Activated T-helper 17 cell treated with anti-CD3 and anti-CD28 coated beads, Interleukin-2, amount 50 U/mL, for 72 hours (primary cell): Measurements from ENCODE around the gene ZPLD1. TPM values are rescaled to one million over a fixed set of nuclear protein-coding genes. Genes with fewer than 3 reads are reported as not detected.

Source experiments
- ATAC-seq: fragments of 150-1000 bp; cut with Tn5 transposase; replicated peaks from 2 replicates; pipeline ENCODE4 v1.10.0; 2021; ENCODE audit warnings: mild to moderate bottlenecking, moderate library complexity
- H3K27ac Mint-ChIP-seq: one replicate; pipeline ENCODE4 v1.8.0; 2022; ENCODE audit warnings: mixed read lengths
- H3K27me3 Mint-ChIP-seq: one replicate; pipeline ENCODE4 v1.8.0; 2022; ENCODE audit warnings: mixed read lengths
- H3K36me3 Mint-ChIP-seq: one replicate; pipeline ENCODE4 v1.8.0; 2022; ENCODE audit warnings: low read depth, mild to moderate bottlenecking, mixed read lengths
- H3K4me1 Mint-ChIP-seq: one replicate; pipeline ENCODE4 v1.8.0; 2022; ENCODE audit warnings: mixed read lengths
- H3K4me3 Mint-ChIP-seq: one replicate; pipeline ENCODE4 v1.8.0; 2022; ENCODE audit warnings: mild to moderate bottlenecking, mixed read lengths
- H3K9me3 Mint-ChIP-seq: one replicate; pipeline ENCODE4 v1.8.0; 2022; ENCODE audit warnings: mixed read lengths
- total RNA-seq, 2 donors: library from RNA; stranded (reverse); gene quantifications; one replicate each; pipeline ENCODE4 v1.2.3, GENCODE V29; 2022

ZPLD1 gene
- total RNA-seq, 2 donors from 2014 or later, result 0.11 TPM; not detected in 1

- no peaks in the 10 kb centered on the region for H3K9me3 Mint-ChIP-seq
- H3K4me1 Mint-ChIP-seq, result no peaks in the 10 kb centered on the region
- H3K27me3 Mint-ChIP-seq, result peaks cover 2% of the 10 kb centered on the region
- ATAC-seq, result no peak
- no peak overlapping the region for H3K27ac Mint-ChIP-seq
- H3K36me3 Mint-ChIP-seq, result no peaks in the 10 kb centered on the region
- no peak overlapping the region for H3K4me3 Mint-ChIP-seq
These were observed 45.3 kb downstream of the ZPLD1 start for GRCh38 chr3:102480139-102480538.

DNA sequence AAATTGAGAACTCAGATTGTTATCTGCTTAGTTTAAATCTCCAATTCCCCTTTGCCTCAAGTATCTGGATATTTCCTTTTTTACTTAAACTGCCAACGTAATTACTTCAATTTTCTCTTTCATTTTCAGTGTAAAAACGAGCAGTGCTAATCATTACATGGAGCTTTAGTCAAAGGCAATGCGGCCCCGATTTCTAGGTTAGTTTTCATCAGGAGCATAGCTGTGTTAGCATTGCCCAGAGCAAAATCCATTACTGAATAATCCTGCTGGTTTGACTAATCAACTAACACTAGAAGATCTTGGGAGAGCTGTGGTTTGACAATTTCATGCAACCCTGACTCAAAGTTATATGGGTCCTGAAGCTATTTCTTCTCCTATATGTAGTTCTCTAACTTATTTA, 46.2 kb downstream of the ZPLD1 start:
- H3K27ac Mint-ChIP-seq, result no peak overlapping the region
- no peak for ATAC-seq
- no peaks in the 10 kb centered on the region for H3K4me1 Mint-ChIP-seq
- H3K4me3 Mint-ChIP-seq, result no peak overlapping the region
- no peaks in the 10 kb centered on the region for H3K9me3 Mint-ChIP-seq
- peaks cover 5% of the 10 kb centered on the region for H3K27me3 Mint-ChIP-seq
- H3K36me3 Mint-ChIP-seq, result no peaks in the 10 kb centered on the region

GRCh38 chr3:102483556-102483955, 48.7 kb downstream of the ZPLD1 start:
- no peak for ATAC-seq

DNA sequence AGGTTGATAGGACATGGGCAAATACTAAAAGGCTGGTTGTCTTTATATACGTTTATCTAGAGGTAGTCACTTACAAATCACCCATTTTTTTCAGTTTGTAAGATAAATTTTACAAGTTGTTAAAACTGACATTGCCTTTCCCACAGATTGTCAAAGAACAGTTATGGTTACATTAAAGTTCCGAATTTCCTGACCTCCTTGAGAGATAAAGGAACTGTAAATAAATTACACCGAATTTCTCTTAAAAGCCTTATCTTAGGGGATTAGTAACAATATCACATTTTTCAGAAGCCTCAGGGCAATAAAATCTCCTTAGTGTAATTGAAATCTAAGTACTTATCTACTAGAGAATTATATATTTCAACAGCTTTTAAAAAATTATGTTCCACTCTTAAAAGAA, 49.5 kb downstream of the ZPLD1 start:
- no peak for ATAC-seq
- no peaks in the 10 kb centered on the region for H3K9me3 Mint-ChIP-seq
- H3K4me1 Mint-ChIP-seq, result no peaks in the 10 kb centered on the region
- no peaks in the 10 kb centered on the region for H3K36me3 Mint-ChIP-seq
- H3K27me3 Mint-ChIP-seq, result peaks cover 2% of the 10 kb centered on the region
- H3K27ac Mint-ChIP-seq, result no peak overlapping the region
- no peak overlapping the region for H3K4me3 Mint-ChIP-seq

More at GRCh38 chr3:102483556-102483955, 48.7 kb downstream of the ZPLD1 start:
- peaks cover 5% of the 10 kb centered on the region for H3K27me3 Mint-ChIP-seq
- H3K27ac Mint-ChIP-seq, result no peak overlapping the region
- no peak overlapping the region for H3K4me3 Mint-ChIP-seq
- H3K4me1 Mint-ChIP-seq, result no peaks in the 10 kb centered on the region
- no peaks in the 10 kb centered on the region for H3K9me3 Mint-ChIP-seq
- no peaks in the 10 kb centered on the region for H3K36me3 Mint-ChIP-seq

DNA sequence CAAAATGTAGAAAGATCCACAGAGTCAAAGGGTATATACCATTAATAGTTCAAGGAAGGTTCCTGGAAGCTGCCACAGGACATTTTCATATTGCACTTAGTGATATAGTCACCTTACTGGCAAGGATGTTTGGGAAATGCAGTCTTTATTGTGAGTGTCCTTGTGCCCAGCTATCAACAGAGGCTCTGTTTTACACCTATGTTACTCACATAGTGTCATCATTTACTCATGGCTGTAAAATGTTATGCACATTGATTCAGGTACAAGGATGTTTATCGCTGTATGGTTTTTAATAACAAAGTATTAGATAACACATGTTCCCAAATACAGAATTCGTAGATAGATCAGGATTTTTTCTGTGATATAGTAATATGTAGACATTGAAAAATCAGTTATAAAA, 50.9 kb downstream of the ZPLD1 start:
- H3K4me3 Mint-ChIP-seq, result no peak overlapping the region
- no peak for ATAC-seq
- no peaks in the 10 kb centered on the region for H3K36me3 Mint-ChIP-seq
- H3K27ac Mint-ChIP-seq, result no peak overlapping the region
- peaks cover 2% of the 10 kb centered on the region for H3K27me3 Mint-ChIP-seq
- no peaks in the 10 kb centered on the region for H3K4me1 Mint-ChIP-seq
- no peaks in the 10 kb centered on the region for H3K9me3 Mint-ChIP-seq

GRCh38 chr3:102488331-102488730, 53.5 kb downstream of the ZPLD1 start:
- Mint-ChIP-seq H3K9me3 (no peaks in the 10 kb centered on the region), H3K4me1 (no peaks in the 10 kb centered on the region), H3K27me3 (peaks cover 2% of the 10 kb centered on the region), H3K4me3 (no peak overlapping the region), H3K27ac (no peak overlapping the region), H3K36me3 (no peaks in the 10 kb centered on the region)
- no peak for ATAC-seq

- Mint-ChIP-seq H3K27ac (no peak overlapping the region), H3K4me3 (no peak overlapping the region), H3K9me3 (no peaks in the 10 kb centered on the region), H3K4me1 (no peaks in the 10 kb centered on the region), H3K36me3 (no peaks in the 10 kb centered on the region), H3K27me3 (peaks cover 4% of the 10 kb centered on the region)
- no peak for ATAC-seq
These were observed 57.5 kb downstream of the ZPLD1 start for GRCh38 chr3:102492300-102492699.

DNA sequence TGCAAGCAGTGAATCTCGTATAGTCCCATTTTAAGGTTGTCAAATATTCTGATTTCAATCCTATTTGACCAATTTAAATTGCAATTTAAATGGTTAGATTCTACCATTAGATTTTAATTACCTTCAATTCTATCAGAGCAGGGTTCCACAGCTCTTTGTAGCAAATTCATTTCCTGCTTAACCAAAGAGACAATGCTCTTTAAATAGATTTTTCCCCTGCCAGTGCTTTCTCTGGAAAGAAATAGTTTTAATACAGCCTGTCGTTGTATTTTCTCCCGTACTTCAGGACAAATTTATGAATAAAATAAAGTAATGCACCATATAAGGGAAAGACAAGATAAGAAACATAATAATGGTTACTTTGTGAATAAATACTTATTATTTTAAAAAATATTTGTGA, 62.8 kb downstream of the ZPLD1 start:
- no peaks in the 10 kb centered on the region for H3K9me3 Mint-ChIP-seq
- no peak overlapping the region for H3K27ac Mint-ChIP-seq

GRCh38 chr3:102505542-102505941, 70.7 kb downstream of the ZPLD1 start:
- Mint-ChIP-seq H3K4me1 (no peaks in the 10 kb centered on the region), H3K9me3 (no peaks in the 10 kb centered on the region), H3K36me3 (no peaks in the 10 kb centered on the region), H3K27me3 (peaks cover 7% of the 10 kb centered on the region), H3K27ac (no peak overlapping the region), H3K4me3 (no peak overlapping the region)
- ATAC-seq, result no peak

More for the DNA sequence above, 62.8 kb downstream of the ZPLD1 start:
- no peak for ATAC-seq
- Mint-ChIP-seq H3K27me3 (peaks cover 4% of the 10 kb centered on the region), H3K36me3 (no peaks in the 10 kb centered on the region), H3K4me3 (no peak overlapping the region), H3K4me1 (no peaks in the 10 kb centered on the region)

DNA sequence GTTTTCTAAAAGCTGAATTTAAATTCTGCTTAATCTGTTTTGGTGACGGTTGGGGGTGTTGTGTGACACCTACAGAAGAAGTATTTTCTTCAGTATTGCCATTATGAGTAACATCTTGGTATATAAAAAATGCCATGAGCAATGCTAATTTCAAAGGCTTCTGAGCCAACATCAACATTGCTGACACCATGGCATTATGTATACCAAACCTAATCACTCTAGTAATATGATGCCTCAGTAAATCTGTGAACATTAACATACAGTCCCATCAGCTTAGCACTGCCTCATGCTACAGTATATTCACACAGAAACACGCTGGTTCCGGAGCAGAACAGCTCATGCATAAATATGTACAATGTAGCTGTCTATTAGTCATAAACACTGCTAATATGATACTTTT, 75.8 kb downstream of the ZPLD1 start:
- H3K36me3 Mint-ChIP-seq, result no peaks in the 10 kb centered on the region
- H3K27me3 Mint-ChIP-seq, result peaks cover 12% of the 10 kb centered on the region
- no peak for ATAC-seq
- H3K27ac Mint-ChIP-seq, result no peak overlapping the region
- H3K4me1 Mint-ChIP-seq, result no peaks in the 10 kb centered on the region
- H3K9me3 Mint-ChIP-seq, result no peaks in the 10 kb centered on the region
- no peak overlapping the region for H3K4me3 Mint-ChIP-seq

DNA sequence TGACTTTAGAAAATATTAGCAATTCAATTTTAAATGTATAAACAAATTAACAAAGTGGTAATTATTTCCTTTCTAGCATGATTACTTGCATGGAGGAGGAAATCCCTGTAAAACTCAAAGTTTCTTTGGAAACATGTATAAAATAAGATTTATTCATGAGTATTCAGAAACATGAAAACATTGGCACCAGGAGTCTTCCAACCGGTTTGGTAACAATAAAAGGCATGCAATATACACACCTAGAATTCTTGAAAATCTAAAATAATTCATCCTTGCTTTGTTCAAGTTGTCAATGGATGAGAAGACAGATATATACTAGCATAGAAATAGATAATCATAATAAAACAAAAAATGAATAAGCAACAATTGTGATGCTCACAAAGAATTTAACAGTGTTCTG, 76.4 kb downstream of the ZPLD1 start:
- H3K36me3 Mint-ChIP-seq, result no peaks in the 10 kb centered on the region
- H3K27ac Mint-ChIP-seq, result no peak overlapping the region
- no peak overlapping the region for H3K4me3 Mint-ChIP-seq
- peaks cover 12% of the 10 kb centered on the region for H3K27me3 Mint-ChIP-seq
- H3K4me1 Mint-ChIP-seq, result no peaks in the 10 kb centered on the region
- H3K9me3 Mint-ChIP-seq, result no peaks in the 10 kb centered on the region
- ATAC-seq, result no peak

DNA sequence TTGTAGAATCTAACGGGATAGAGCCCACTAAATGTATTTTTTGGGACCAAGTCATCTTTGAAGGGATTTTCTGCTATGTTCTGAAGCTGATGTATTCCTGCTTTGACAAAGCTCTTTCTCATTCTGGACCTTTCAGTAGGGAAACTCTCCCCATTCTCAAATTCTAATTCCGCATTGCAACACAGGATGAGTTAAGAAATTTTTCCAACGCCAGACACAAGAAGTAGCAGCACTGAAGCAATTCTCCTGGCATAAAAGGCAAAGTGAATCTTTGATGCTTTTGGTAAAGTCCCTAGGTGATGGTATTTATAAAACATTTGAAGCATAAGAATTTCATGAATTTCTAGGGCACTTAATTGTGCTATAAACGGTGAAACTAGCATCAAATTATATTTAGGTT, 76.8 kb downstream of the ZPLD1 start:
- no peak overlapping the region for H3K27ac Mint-ChIP-seq
- no peaks in the 10 kb centered on the region for H3K9me3 Mint-ChIP-seq
- H3K36me3 Mint-ChIP-seq, result no peaks in the 10 kb centered on the region
- H3K4me3 Mint-ChIP-seq, result no peak overlapping the region
- H3K4me1 Mint-ChIP-seq, result no peaks in the 10 kb centered on the region
- peaks cover 12% of the 10 kb centered on the region for H3K27me3 Mint-ChIP-seq
- ATAC-seq, result no peak

- H3K4me3 Mint-ChIP-seq, result no peak overlapping the region
- peaks cover 9% of the 10 kb centered on the region for H3K27me3 Mint-ChIP-seq
- H3K9me3 Mint-ChIP-seq, result no peaks in the 10 kb centered on the region
- no peak overlapping the region for H3K27ac Mint-ChIP-seq
- no peaks in the 10 kb centered on the region for H3K36me3 Mint-ChIP-seq
- no peak for ATAC-seq
- H3K4me1 Mint-ChIP-seq, result no peaks in the 10 kb centered on the region
These were observed 78.1 kb downstream of the ZPLD1 start for GRCh38 chr3:102512734-102513504.

- Mint-ChIP-seq H3K4me1 (no peaks in the 10 kb centered on the region), H3K4me3 (no peak overlapping the region), H3K36me3 (no peaks in the 10 kb centered on the region), H3K9me3 (no peaks in the 10 kb centered on the region), H3K27me3 (peaks cover 10% of the 10 kb centered on the region), H3K27ac (no peak overlapping the region)
- no peak for ATAC-seq
These were observed 79.4 kb downstream of the ZPLD1 start for GRCh38 chr3:102514241-102514640.

DNA sequence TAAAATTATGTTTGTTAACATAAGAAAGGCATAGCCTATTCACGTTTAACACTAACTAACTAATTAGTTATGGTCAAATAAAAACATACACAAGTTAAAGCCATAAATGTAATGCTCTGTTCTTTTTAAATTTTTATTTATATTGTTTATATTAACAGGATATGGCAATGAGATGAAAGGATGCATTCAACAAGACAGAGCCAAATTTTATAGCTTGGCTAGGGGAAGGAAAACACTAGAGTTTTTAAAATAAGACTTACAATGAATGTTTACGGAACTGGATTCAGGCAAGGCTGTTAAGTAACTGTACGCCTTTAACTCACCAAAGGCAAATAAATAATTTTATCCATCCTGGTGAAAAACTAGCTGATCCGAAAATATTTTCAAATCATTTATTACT, 86.4 kb downstream of the ZPLD1 start:
- H3K36me3 Mint-ChIP-seq, result no peaks in the 10 kb centered on the region
- no peak overlapping the region for H3K27ac Mint-ChIP-seq
- H3K4me1 Mint-ChIP-seq, result no peaks in the 10 kb centered on the region
- no peaks in the 10 kb centered on the region for H3K9me3 Mint-ChIP-seq
- no peak for ATAC-seq
- peaks cover 21% of the 10 kb centered on the region for H3K27me3 Mint-ChIP-seq
- H3K4me3 Mint-ChIP-seq, result no peak overlapping the region

- no peak overlapping the region for H3K27ac Mint-ChIP-seq
- H3K4me3 Mint-ChIP-seq, result no peak overlapping the region
- H3K4me1 Mint-ChIP-seq, result no peaks in the 10 kb centered on the region
- no peaks in the 10 kb centered on the region for H3K9me3 Mint-ChIP-seq
- H3K27me3 Mint-ChIP-seq, result peaks cover 11% of the 10 kb centered on the region
- H3K36me3 Mint-ChIP-seq, result no peaks in the 10 kb centered on the region
- ATAC-seq, result no peak
These were observed 90.8 kb downstream of the ZPLD1 start for GRCh38 chr3:102525624-102526023.
